Activated CD4-positive, CD25-positive, alpha-beta regulatory T cell treated with anti-CD3 and anti-CD28 coated beads, Interleukin-2, amount 50 U/mL, for 72 hours (primary cell): Measurements from ENCODE around the gene LECT2.

ENCODE experiments used
- DNase-seq: peaks from one replicate; pipeline ENCODE4 v3.0.0; 2021

The LECT2 gene

DNA sequence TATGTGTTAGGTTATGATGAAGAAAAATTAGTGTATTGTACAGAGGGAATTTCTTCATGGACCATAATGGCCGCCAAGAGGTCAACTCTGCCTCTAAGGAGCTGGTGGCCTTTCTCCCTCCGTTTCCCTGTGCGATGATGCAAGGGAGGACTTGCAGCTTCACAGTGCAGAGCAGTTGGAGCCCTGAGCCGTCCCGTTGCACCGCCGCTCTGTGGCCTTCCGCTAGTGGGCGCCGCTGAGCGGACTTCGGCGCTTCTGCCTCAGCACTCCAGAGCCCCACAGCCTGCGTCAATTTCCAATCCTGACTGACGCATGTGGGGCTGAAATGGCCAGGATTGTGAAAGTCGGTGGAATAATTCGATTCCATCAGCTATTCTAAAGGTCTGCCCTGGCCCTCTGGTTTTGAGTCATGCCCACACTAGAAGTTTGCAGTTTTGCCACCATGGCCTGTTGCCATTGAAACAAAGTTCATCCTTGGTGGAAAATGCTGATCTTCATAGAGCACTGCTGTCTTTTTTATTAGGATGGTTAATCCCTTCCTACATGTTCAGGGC is 22.7 kb upstream of the LECT2 start:
- DNase-seq, result peak; percentile 53

DNA sequence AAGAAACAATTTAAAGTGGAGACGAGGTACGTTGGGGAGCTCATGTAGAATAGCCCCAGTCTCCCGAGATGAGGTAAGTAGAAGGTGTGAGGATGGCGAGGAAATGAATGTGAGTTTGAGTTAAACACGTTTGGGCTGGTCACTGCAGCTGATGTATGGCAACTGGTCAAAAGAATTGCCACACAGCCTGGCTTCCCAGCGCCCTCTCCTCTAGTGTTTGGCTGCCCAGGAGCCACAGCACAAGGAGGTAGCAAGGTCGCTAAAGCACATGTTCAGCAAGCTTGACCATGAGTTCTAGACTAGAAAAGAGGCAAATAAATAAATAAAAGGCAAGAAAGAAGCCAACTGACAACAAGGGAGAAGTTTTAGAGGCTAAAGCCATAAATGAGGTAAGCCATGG is 21.4 kb upstream of the LECT2 start:
- DNase-seq, result no peak

DNA sequence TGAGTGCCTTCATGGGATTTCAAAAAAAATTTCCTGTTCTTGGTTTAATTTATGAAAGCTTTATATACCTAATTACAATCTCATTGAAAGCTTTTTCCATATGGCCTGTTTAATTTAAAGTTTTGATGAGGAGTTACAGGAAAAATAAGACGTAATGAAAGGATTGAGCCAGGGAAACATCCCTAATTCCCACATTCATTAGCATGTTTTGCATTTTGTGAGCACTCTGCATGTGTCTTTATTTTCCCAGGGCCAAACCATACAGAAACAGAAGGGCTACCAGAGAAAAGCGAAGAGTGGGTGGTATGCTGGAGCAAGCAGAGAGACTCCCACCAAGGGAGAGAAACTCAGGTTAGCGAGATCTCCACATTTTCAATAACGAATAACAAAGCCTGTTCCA is 20.3 kb upstream of the LECT2 start:
- DNase-seq, result no peak

DNA sequence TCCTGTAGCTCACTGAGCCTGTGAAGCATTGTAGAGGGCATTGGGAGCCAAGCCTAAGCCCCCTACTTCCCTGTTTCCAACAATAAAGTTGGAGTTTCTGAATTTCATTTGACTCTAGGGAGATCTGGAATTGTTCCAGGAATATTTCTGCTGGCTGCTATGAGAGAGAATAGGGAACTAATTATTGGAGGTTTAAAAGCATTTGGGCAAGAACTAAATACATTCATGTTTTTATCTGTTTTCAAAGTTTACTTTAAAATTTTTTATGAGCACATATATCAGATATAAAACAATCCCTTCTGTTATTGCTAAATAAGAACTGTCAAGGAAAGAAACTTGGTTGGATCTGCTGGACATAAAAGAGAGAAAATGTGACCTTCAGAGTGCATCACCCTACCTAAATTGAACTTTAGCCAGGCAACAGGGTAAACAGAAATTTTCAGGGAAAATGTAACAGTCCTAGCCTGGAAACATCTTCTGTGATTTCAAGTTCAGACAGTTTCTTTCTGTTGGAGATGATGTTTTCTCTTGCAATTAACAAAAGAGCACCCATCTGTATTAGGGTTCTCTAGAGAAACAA is 19.3 kb upstream of the LECT2 start:
- DNase-seq, result no peak

DNA sequence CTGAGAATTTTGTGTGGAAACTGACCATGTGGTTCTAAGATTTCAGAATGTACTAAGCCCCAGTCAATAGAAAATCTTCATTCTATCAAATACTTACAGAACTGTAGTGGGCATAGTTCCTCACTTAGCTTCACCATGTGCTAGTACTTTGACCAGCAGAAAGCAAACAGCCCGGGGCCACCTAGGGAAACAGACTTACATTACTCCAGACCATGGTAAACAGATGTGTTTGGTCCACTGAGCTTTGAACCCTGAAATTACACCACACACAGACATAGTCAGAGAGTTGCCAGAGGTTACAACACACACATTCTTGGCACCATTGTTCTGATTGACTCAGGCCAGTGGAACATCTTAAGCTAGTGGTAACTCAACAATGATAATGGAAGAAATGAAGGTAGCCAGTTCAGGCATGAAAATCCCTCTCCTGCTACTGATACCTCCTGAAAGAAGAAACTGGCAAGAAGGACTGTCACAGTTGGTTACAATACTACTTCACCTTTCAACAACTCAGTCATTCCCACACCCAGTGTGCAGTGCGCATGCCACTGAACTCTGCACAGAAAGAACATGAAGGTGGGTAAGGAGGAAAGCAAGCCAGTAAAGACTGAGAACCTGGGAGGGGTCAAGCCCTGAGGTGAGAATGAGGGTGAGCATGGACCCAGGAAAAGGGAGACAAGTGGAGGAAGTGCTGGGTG is 18.7 kb upstream of the LECT2 start:
- DNase-seq, result no peak

DNA sequence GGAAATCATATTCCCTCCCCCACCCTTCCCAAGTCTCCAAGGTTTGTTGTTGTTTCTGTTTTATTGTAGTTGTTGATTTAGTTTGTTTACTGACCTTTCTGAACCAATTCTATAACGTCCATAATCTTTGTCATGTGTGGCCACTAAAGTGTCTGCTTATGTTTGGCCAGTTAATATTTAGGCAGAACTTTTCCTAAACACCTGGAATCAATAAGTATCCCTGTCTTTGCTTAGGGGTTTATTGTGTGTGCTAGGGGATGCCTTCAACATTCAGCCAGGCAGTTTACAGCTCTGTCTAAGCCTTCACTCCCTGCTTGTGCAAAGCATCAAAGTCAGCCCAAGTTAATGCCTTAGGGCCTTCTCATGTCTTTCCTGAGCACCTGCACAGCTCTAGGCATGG is 16.9 kb upstream of the LECT2 start:
- no peak for DNase-seq

DNA sequence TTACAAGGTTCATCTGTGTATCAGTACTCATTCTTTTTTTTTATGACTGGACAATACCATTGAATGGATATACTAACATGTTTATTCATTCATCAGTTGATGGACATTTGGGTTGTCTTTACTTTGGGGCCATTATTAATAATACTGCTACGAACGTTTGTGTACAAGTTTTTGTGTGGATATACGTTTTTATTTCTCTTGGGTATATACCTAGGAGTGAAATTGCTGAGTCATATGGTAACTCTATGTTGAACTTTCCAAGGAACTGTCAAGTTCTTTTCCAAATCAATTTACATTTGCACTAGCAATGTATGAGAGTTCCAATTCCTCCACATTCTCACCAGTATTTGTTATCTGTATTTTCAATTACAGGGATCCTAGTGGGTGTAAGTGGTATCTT is 12.0 kb upstream of the LECT2 start:
- DNase-seq, result no peak

DNA sequence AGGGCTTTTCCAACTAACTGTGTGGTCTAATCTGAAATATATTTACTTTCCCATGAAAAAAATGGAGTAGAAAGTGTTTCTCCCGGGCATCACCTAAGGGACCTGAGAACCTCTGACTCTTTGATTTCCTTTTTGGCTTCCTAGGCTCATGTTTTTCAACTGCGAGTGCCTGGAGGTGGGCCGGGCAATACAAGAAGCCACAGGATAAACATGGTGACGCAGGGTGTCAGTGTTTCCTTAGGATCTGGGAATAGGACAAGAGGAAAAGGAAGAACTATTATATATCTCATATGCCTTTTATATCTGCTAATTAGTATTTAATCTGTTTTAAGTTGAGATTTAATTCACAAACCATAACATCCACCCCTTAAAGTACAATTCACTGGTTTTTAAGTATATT is 11.4 kb upstream of the LECT2 start:
- DNase-seq, result no peak

DNA sequence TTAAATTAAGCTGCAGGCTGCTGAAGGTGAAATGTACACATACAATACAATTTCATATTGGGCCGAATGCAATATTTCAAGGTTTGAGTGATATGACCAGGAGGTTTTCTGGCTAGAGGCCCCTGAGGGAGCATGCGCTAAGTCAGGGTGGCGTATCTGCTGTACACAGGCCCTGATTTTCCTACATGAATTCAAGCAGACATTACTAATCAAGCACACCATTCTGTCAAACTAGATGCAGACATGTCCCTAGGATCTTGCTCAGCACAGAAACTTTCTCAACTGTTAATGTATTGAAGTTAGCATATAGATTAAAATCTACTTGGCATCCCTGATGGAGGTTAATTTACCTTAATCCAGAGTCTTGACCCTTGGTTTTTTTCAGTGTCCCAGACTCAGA is 10.7 kb upstream of the LECT2 start:
- DNase-seq, result no peak

DNA sequence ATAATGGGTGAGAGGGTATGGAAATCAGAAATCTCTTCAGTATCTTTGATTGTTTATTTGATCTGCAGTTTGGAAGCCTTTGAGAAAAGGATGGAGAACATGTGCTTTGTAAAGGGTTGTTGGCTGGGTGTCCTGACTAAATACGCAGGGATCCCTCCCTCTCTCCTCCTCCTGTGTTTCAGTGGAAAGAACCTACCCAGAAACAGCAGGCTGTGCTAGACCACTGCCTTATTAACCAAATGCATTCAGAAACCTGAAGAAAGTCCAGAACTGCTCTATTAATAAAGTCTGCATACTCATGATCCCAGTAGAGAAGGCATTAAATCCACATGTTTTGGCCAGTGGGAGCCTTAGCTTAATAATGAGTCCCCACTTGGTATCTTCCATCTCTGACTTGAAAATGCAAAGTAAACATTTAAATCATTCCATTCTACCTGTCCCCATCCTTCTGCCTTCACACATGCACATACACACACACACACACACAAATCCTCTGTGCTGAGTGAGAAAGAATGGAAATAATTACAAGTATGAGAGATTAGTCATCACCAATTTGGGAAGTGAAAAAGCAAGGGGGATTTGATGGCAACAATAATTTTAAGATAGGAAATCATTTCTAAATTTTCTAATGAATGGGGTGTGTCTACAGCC is 10.0 kb upstream of the LECT2 start:
- DNase-seq, result no peak

DNA sequence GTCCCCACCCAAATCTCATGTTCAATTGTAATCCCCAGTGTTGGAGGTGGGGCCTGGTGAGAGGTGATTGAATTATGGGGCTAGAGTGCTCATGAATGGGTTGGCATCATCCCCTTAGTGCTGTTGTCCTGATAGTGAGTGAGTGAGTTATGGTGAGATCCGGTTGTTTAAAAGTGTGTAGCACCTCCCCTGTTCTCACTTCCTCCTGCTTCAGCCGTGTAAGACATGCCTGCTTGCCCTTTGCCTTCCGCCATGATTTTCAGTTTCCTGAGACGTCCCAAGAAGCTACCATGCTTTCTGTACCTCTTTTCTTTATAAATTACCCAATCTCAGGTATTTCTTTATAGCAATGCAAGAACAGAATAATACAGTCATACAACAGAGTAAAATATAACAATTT is 742 bp upstream of the LECT2 start:
- DNase-seq, result no peak

DNA sequence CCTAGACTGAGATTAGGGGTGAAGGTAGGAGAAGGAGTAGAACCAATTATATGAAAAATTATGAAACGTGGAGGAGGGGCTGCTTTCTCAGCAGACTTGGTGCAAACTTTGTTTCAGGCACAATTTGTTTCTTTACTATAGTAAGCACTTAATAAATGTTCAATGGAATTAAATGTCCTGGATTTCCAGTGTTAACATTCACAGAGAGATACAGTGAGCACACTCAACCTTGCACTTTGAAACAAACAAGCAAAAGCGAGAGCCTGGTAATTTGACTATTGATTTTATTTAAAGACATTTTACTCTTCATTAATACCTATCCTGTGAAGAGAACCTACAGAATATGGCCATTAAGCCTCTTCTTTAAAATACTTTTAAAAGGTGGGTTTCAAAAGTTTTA is 933 bp downstream of the LECT2 start:
- DNase-seq, result no peak

DNA sequence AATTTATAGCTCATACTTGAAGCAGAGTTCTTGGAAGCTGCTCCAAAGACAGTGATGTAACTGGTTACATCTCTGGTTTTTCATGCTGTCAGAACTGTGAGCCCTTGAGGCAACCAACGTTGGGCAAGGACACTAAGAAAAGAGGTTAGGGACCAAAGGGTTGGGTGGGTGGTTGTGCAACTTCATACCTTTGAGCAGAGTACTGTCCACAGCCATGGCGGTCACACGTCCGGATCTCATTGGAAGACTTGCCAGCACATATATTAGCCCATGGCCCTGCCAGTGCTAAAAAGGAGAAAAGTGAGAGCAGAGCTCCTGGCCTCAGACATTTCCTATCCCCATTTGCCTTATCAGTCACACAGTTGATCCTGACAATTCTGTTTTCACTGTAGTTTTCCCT is 2.1 kb downstream of the LECT2 start:
- DNase-seq, result no peak

DNA sequence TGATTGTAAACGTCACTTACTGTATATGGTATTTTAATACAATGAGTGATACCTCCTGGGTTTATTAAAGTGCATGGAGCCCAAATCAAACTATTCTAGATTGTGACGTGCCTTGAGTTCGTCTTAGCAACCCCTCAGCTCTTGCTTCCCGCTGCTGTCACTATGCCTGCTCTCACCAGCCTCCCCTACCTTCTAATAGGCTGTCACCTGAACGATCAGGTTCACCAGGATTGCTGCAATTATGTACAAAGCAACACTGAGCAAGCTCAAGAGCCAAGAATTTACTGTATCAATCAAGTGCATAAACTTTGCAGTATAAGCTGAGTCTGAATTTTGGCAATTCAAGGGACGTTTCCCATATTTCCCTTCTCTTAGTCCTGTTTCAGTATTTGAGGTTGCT is 3.0 kb downstream of the LECT2 start:
- DNase-seq, result no peak

DNA sequence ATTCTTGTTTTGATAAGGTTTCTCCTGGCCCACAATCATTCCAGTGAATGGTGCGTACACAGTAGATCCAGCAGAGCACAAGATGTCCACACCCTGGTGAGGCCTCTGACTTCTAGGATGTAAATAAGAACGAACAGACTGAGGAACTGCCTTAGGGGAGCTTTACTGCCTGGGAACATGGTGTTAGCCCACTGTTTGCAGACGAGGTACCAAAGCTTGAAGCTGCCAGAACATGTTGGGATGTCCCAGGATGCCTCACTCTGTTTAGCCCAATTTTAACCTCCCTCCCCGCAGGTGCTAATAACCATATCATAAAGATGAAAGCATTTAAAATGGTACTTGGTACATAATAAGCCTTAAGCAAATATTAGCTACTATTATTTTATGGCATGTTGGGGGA is 3.5 kb downstream of the LECT2 start:
- no peak for DNase-seq

DNA sequence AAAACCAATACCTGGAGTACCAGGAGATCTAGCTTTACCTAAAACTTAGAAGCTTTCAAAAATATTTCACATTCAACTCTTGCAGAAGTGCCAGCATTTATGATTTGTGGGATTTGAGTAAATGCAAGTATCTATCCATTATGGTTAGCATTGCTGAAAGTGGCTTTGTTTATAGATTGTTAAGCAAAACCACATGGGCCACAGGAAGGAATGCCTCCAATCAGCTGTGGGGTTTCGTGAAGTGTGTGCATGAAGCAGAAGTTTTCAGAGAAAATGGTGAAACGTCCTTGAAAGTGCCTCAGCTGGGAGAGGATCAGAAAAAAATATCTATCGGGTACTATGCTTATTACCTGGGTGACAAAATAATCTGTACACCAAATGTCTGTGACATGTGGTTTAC is 4.2 kb downstream of the LECT2 start:
- DNase-seq, result no peak

DNA sequence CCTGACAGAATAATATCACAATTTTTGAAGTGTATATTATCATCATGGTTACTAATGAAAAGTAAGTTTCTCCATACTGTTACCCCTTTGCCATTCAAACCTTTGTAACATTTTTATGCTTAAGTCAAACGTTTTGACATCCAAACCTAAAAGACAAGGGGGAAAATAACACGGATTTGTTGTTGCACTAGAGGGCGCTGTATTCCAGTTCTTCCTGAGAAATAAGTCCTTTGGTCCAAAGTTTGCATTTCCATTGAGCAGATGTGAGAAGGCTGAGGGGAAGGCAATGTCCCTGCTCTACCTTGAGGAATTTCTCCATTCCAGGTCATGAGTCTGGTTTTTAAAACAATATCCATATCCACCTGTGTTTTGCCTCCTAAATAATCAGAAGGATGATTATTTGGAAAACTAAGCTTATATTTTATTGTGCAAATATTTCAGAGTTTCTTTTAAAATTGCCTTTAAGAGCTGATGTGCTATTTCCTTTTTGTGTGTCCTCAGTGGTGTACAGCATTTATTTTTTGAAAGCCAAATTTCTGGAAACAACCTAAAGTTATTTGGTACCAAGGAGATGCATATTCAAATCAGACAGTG is 9.7 kb downstream of the LECT2 start:
- DNase-seq, result no peak

DNA sequence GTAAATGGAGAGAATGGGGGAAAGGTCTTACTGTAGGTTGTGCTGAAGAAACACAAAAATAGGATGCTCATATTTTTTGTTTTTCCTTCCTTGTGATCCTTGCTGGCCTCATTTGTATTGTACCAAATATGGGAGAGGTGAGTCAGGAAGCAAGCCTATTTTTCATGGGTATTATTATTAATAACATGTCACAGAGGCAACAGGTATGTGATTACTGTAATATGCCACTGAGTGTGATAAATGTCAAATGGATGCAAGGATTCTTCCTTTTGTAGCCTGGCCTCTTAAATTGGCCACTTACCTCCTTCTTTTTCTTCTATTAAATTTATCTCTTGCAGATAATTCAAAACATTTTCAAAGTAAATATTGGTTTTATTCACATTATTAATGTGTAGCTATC is 10.2 kb downstream of the LECT2 start:
- DNase-seq, result no peak

DNA sequence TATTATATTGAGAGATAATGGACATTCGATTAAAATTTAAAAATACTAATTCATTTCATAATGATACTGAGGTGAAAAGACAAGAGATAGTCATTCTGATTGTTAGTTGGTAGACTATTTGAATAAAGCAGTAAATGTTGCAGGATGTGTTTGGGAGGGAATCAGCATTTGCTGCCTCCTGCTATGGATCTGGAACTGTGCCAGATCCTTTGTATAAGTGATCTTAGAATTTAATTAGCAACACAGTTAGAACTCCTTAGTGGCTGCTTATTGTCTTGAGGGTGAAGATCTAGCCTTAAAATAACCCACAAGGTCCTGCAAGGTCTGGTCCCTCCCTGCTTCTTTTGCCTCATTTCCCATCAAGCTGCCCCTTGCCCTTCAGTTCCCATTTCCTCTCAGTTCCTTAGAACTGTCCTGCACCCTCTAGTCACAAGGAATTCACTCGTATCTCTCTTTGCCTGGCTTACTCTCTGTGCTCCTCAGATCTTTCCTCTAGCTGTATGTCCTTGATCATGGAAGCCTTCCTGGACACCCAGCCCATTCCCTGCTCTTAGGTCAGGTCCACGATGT is 12.5 kb downstream of the LECT2 start:
- no peak for DNase-seq

DNA sequence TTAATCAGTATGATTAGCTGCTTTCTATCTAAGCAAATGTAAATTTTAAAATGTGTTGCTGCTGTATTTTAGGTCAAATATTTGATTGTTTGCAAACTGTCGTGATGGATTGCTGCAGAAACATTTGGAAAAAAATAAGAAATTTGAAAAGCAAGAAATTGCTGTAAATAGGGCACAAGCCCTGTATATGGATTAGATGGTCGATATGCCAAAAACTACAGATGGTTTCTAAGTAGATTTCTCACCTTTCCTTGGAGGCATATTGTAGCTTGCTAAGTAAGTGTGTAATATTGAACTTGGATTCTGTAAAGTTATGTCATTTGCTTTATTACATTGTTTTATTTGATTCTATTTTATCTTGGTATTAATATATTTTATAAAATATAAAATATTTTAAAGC is 13.1 kb downstream of the LECT2 start:
- DNase-seq, result no peak

DNA sequence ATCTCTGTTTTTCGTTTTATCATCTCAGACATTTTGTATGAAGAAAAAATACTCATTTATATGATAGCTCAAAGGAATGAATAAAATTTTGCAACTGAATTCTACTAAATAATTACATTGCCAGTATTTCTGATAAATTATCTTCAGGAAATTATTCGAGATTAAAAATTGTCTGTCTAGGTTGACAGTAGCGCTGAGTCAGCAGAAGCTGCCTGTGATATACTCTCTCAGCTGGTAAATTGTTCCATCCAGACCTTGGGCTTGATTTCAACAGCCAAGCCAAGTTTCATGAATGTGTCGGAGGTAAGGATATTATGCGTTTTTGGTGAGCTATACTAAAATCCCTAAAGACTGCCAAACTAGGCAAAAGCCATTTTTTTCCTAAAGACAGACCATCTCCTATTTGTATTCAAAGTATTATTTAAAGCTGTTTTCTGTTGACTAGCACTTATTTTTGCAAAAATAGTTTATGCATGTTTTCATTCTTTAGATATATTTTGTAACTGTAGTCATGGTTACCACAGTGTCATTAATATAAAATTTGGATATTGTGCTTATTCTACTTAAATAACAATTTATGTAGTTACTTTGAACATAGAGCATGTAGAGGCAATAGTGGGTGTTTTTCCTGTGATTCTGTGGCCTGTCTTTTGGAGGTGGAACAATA is 17.4 kb downstream of the LECT2 start:
- DNase-seq, result no peak

DNA sequence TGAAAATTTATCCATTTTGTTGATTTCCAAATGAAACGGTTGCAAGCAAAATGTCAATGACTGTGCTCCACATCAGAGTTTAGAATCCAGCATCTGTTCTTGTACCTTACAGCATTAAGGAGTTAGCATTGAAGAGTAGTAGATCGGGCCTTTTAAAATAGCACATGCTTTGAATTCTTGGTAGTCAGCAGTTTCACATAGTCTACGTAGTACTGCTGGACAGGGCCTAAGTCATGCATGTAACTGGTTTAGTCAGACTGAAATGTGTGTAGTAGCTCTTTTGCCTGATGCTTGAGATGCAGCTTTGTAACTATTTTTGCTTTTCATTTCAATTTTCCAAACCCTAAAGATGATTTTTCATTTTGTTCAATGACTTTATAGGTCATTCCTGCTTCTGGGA is 19.8 kb downstream of the LECT2 start:
- DNase-seq, result no peak

DNA sequence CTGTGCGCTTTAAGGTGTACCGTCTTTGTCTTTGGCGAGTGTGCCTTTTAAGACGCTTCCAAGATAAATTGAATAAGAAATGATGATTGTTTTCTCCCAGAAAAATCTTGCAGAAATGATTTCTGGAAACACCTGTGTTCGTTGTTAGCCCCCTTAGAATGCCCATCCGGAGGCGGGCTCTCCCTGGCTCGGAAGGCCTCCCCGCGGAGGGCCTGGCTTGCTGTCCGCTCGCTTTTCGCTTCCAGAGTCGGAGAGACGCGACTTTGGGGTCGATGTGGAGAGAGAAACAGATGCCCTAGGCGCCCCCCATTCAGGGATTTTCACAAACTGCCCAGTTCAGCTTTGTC is 23.9 kb downstream of the LECT2 start:
- no peak for DNase-seq
